Smooth muscle cell of the pulmonary artery (primary cell): Measurements from ENCODE around the gene SPDYE18. TPM values are rescaled to one million over a fixed set of nuclear protein-coding genes. Genes with fewer than 3 reads are reported as not detected.

Experiments used
- total RNA-seq: library from RNA; depleted of rRNA; stranded (reverse); fragments of >200 nt; gene quantifications from 2 replicates; pipeline ENCODE4 v1.2.3, GENCODE V29; 2014

The SPDYE18 gene
- total RNA-seq = 0.20 TPM in 2 replicates

GRCh38 chr7:77062557-77062956 lies at the start of gene SPDYE18:
TSS of gene SPDYE18 (minus strand) at chr7:77062558. CDS start at chr7:77060512, 2,046 bp downstream.

GRCh38 chr7:77032261-77032660 lies 30.1 kb downstream of the SPDYE18 start, which contains the start of gene SPDYE17:
TSS of gene SPDYE17 (minus strand) at chr7:77032361. CDS start at chr7:77030570, 1,791 bp downstream.

Other genes starting within 250 kb of the SPDYE18 start
- gene SPDYE17, start 30.2 kb downstream of the SPDYE18 start, total RNA-seq = not detected in 2 replicates
- gene CCDC146, start 60.1 kb upstream of the SPDYE18 start, total RNA-seq = 1.2 and 1.9 TPM in 2 replicates
- 86.5 and 91.3 TPM in 2 replicates for gene FGL2, start 137.3 kb upstream of the SPDYE18 start, total RNA-seq